ENCODE measurements around the gene BMPR1A.
A peak's percentile ranks its signal among the peaks of the same experiment; 100 is the strongest.

The BMPR1A gene

GRCh38 chr10:86773498-86773897, 17.1 kb downstream of the BMPR1A start:
- TF ChIP-seq, protein P1, sequence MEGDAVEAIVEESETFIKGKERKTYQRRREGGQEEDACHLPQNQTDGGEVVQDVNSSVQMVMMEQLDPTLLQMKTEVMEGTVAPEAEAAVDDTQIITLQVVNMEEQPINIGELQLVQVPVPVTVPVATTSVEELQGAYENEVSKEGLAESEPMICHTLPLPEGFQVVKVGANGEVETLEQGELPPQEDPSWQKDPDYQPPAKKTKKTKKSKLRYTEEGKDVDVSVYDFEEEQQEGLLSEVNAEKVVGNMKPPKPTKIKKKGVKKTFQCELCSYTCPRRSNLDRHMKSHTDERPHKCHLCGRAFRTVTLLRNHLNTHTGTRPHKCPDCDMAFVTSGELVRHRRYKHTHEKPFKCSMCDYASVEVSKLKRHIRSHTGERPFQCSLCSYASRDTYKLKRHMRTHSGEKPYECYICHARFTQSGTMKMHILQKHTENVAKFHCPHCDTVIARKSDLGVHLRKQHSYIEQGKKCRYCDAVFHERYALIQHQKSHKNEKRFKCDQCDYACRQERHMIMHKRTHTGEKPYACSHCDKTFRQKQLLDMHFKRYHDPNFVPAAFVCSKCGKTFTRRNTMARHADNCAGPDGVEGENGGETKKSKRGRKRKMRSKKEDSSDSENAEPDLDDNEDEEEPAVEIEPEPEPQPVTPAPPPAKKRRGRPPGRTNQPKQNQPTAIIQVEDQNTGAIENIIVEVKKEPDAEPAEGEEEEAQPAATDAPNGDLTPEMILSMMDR (IDR thresholded peaks at IDR 0.05; ENCODE audit: low read depth, low read length, missing control alignments): no peak
- H3K4me3 ChIP-seq (replicated peaks; ENCODE audit: low read depth, low read length): no peak overlapping the region
- peak; percentile 39 for DNase-seq (ENCODE audit: extremely low read depth, low read depth)

DNA sequence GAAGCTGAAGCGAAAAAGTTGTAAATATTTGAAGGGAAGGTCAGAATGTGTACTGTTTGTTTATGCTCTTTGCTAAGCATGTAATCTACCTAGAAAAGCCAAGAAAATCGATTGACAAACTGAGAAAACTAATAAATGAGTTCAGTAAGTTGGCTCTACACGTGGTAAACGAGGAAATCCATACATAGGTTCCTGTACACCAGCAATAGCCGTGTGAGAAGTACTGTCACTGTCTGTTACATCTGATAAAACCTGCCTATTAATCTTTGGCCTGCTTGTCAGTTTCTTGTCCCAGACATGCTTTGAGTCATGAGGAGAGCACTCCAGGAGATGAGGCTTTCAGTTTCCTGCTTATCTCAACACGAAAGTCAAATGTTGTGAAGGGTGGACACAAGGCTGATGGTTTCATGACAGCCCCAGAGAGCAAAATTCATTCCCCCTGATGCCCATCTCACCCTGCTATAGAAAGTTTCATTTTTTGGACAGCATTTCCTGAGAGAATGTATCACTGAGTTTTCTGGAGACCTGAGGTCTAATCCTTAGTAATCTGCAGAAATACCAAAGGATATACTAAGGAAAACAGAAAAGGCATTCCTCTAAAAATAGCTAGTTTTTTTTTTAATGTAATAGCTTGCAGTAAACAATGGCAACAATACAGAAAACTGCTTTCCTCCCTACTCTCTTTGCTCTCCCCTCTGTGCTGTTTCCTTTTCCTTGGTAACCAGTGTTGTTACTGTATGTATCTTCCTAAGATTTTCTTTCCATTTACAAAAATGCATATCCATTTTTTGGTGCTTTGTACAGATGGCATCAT, 18.8 kb downstream of the BMPR1A start:
- no peak for DNase-seq (ENCODE audit: extremely low read depth, low read depth)
- no peak overlapping the region for H3K4me3 ChIP-seq (replicated peaks; ENCODE audit: low read depth, low read length)
- TF ChIP-seq, protein P1 (IDR thresholded peaks at IDR 0.05; ENCODE audit: low read depth, low read length, missing control alignments): no peak

DNA sequence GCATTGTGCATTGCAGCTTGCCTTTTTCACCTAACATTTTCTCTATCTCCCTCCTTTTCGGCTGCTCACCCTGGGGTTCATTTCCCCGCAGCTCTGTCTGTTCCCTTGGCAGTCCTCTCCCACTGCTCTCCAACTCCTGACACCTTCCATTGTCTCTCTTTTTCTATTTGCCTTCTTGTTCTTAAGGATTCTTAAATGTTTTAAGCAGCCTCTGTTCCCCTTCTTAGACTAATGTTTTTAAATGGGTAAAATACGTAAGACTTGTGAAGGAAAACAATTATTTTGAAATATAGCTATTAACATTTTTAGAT, 19.4 kb downstream of the BMPR1A start:
- no peak overlapping the region for H3K4me3 ChIP-seq (replicated peaks; ENCODE audit: low read depth, low read length)
- no peak for DNase-seq (ENCODE audit: extremely low read depth, low read depth)
- TF ChIP-seq, protein P1 (IDR thresholded peaks at IDR 0.05; ENCODE audit: low read depth, low read length, missing control alignments): no peak

GRCh38 chr10:86779220-86780017, 23.0 kb downstream of the BMPR1A start:
- DNase-seq (ENCODE audit: extremely low read depth, low read depth): no peak
- TF ChIP-seq, protein P1 (IDR thresholded peaks at IDR 0.05; ENCODE audit: low read depth, low read length, missing control alignments): no peak
- H3K4me3 ChIP-seq (replicated peaks; ENCODE audit: low read depth, low read length): no peak overlapping the region

GRCh38 chr10:86782701-86783418, 26.4 kb downstream of the BMPR1A start:
- TF ChIP-seq, protein P1 (IDR thresholded peaks at IDR 0.05; ENCODE audit: low read depth, low read length, missing control alignments): no peak
- no peak overlapping the region for H3K4me3 ChIP-seq (replicated peaks; ENCODE audit: low read depth, low read length)
- DNase-seq (ENCODE audit: extremely low read depth, low read depth): no peak

GRCh38 chr10:86785037-86785436, 28.6 kb downstream of the BMPR1A start:
- TF ChIP-seq, protein P1 (IDR thresholded peaks at IDR 0.05; ENCODE audit: low read depth, low read length, missing control alignments): no peak
- no peak for DNase-seq (ENCODE audit: extremely low read depth, low read depth)
- no peak overlapping the region for H3K4me3 ChIP-seq (replicated peaks; ENCODE audit: low read depth, low read length)
